K562 (cell line): ENCODE results near the gene TP53BP2. TPM values are rescaled to one million over a fixed set of nuclear protein-coding genes. Genes with fewer than 3 reads are reported as not detected.

Source experiments
- AFF4 ChIP-seq: sonication (generic); formaldehyde crosslinking; IDR thresholded peaks from 2 replicates; pipeline ENCODE4 v1.8.0; 2023; ENCODE audit warnings: mild to moderate bottlenecking, missing genetic modification reagents
- ARID3A ChIP-seq: IDR thresholded peaks from 2 replicates; pipeline ENCODE4 v1.6.1; 2012; ENCODE audit warnings: low read depth, low read length, improper control_type of control experiment, borderline replicate concordance
- BCOR ChIP-seq: fragments of 450-650 bp; IDR thresholded peaks from 2 replicates; pipeline ENCODE4 v1.6.1; 2016
- HBP1 ChIP-seq: fragments of 450-650 bp; formaldehyde crosslinking; IDR thresholded peaks from 2 replicates; pipeline ENCODE4 v1.4.0; 2022; ENCODE audit warnings: missing genetic modification characterization
- MEIS2 ChIP-seq: fragments of 450-650 bp; IDR thresholded peaks from 2 replicates; pipeline ENCODE4 v1.6.1; 2014; ENCODE audit warnings: mild to moderate bottlenecking; ENCODE audit not compliant: partially characterized antibody
- MYBL2 ChIP-seq, 2 experiments: fragments of 450-650 bp in 1 of 2; sonication (generic) in 1 of 2; formaldehyde crosslinking in 1 of 2; IDR thresholded peaks; 2 replicates each; pipeline versions ENCODE4 v1.6.1 to v1.8.1; 2017 to 2022; ENCODE audit warnings: borderline replicate concordance in 1 of 2, inconsistent platforms in 1 of 2, low read depth in 1 of 2, mild to moderate bottlenecking in 1 of 2, missing genetic modification reagents in 1 of 2, moderate library complexity in 1 of 2
- NFXL1 ChIP-seq: fragments of 450-650 bp; formaldehyde crosslinking; IDR thresholded peaks from 2 replicates; pipeline ENCODE4 v1.4.0; 2021; ENCODE audit warnings: mild to moderate bottlenecking
- POLR2B ChIP-seq: fragments of 450-650 bp; IDR thresholded peaks from 2 replicates; pipeline ENCODE4 v1.6.1; 2018; ENCODE audit warnings: low read depth; ENCODE audit not compliant: partially characterized antibody
- RBM17 ChIP-seq: fragments of 200-400 bp; formaldehyde crosslinking; IDR thresholded peaks from 2 replicates; pipeline ENCODE4 v1.6.1; 2017; ENCODE audit warnings: low read depth, mild to moderate bottlenecking, low read length, borderline replicate concordance
- SRSF1 ChIP-seq: fragments of 200-400 bp; formaldehyde crosslinking; IDR thresholded peaks from 2 replicates; pipeline ENCODE4 v1.6.1; 2017; ENCODE audit warnings: mild to moderate bottlenecking, low read depth, low read length, moderate library complexity
- SRSF3 ChIP-seq: fragments of 200-400 bp; formaldehyde crosslinking; IDR thresholded peaks from 2 replicates; pipeline ENCODE4 v1.6.1; 2016; ENCODE audit warnings: mild to moderate bottlenecking, low read length, moderate library complexity; ENCODE audit not compliant: insufficient read depth
- TEAD2 ChIP-seq: fragments of 450-650 bp; IDR thresholded peaks from 2 replicates; pipeline ENCODE4 v1.6.1; 2016; ENCODE audit warnings: missing genetic modification characterization, control low read depth, missing compliant biosample characterization
- TFAM ChIP-seq: fragments of 250-450 bp; sonication (Bioruptor Pico); conservative IDR thresholded peaks from 2 replicates; pipeline ENCODE4 v1.5.0; 2021; ENCODE audit warnings: mild to moderate bottlenecking, moderate library complexity
- ZNF511 ChIP-seq: sonication (generic); formaldehyde crosslinking; IDR thresholded peaks from 2 replicates; pipeline ENCODE4 v1.8.0; 2022; ENCODE audit warnings: mild to moderate bottlenecking, missing genetic modification reagents
- polyA plus RNA-seq, 8 experiments: library from polyadenylated mRNA; depleted of rRNA in 4 of 8; stranded (reverse) in 5 of 8; unstranded in 3 of 8; fragments of >200 nt; fragmentation: Nextera tagmentation in 2 of 8; fragmentation: Illumina TruSeq in 1 of 8; extraction: Ambion mirVana in 2 of 8; extraction: Trizol in 1 of 8; gene quantifications; 2 replicates each; pipeline versions ENCODE4 v1.2.1 to v1.2.3, GENCODE V29; 2011 to 2014; ENCODE audit warnings: inconsistent platforms in 1 of 8, missing spikeins in 1 of 8
- total RNA-seq, 7 experiments: library from RNA; depleted of rRNA in 6 of 7; stranded (reverse); fragments of >200 nt in 6 of 7; fragmentation: Illumina TruSeq in 2 of 7; extraction: Trizol in 2 of 7; gene quantifications; 2 replicates each; pipeline versions ENCODE4 v1.2.1 to v1.2.3, GENCODE V29; 2011 to 2021; ENCODE audit warnings: low replicate concordance in 1 of 7
- TF ChIP-seq, protein P1 (sequence below): IDR thresholded peaks from 3 replicates; pipeline ENCODE4 v1.6.1; 2011; ENCODE audit warnings: borderline replicate concordance, mild to moderate bottlenecking, moderate library complexity; ENCODE audit not compliant: insufficient read length; ENCODE audit errors: extremely low read depth

The TP53BP2 gene
- total and polyA plus RNA-seq, 9 of the 15 experiments (the other 6 are each of a cell fraction or from before 2014, with no cell fraction given), result 17.0 to 69.6 (median 40.1) TPM

GRCh38 chr1:223873044-223873443 is 27.3 kb upstream of the TP53BP2 start (continued):
- TF ChIP-seq MYBL2 (IDR thresholded peaks at IDR 0.05; ENCODE audit: low read depth) (no peak), MYBL2 (CRISPR knock-in tag; IDR thresholded peaks at IDR 0.05; ENCODE audit: borderline replicate concordance) (no peak), POLR2B (no peak), HBP1 (peak; percentile 40; the same call in 1 of the 2 replicates), BCOR (no peak), ARID3A (no peak), TEAD2 (tag) (no peak), MEIS2 (peak; percentile 51), TFAM (no peak), AFF4 (CRISPR knock-in tag) (no peak), ZNF511 (CRISPR knock-in tag) (no peak), SRSF3 (no peak), NFXL1 (0 out of 2 replicates have a peak, but pooled peaks have one; percentile 21), SRSF1 (no peak), RBM17 (no peak)
- TF ChIP-seq, protein P1, sequence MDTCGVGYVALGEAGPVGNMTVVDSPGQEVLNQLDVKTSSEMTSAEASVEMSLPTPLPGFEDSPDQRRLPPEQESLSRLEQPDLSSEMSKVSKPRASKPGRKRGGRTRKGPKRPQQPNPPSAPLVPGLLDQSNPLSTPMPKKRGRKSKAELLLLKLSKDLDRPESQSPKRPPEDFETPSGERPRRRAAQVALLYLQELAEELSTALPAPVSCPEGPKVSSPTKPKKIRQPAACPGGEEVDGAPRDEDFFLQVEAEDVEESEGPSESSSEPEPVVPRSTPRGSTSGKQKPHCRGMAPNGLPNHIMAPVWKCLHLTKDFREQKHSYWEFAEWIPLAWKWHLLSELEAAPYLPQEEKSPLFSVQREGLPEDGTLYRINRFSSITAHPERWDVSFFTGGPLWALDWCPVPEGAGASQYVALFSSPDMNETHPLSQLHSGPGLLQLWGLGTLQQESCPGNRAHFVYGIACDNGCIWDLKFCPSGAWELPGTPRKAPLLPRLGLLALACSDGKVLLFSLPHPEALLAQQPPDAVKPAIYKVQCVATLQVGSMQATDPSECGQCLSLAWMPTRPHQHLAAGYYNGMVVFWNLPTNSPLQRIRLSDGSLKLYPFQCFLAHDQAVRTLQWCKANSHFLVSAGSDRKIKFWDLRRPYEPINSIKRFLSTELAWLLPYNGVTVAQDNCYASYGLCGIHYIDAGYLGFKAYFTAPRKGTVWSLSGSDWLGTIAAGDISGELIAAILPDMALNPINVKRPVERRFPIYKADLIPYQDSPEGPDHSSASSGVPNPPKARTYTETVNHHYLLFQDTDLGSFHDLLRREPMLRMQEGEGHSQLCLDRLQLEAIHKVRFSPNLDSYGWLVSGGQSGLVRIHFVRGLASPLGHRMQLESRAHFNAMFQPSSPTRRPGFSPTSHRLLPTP, result no peak
